HG02678 (cell line): ENCODE measurements around the gene SLC38A3.

ENCODE experiments used
- ATAC-seq: cut with Tn5 transposase; IDR thresholded peaks from one replicate; pipeline ENCODE4 v1.9.1; 2021; ENCODE audit warnings: mild to moderate bottlenecking, moderate library complexity; ENCODE audit not compliant: unreplicated experiment

The SLC38A3 gene

DNA sequence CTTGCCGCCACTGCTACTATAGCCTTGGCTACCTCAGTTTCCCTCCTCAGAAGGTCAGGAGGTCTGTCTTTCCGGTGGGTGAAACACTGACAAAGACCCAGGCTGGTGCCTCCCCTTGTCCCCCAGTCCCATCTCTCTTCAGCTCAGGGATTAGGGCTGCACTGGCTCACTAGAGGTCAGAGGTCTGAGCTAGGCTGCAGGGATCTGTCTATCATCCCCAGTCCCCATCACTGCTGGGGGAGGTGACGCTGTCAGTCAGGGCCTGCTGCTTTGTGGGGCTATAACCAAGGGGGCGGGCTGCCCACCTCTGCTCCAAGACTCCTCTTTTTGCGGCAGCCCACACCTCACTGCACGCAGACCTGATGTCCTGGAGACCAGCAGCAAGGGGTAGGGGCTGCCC, 36.3 kb upstream of the SLC38A3 start:
- no peak for ATAC-seq

DNA sequence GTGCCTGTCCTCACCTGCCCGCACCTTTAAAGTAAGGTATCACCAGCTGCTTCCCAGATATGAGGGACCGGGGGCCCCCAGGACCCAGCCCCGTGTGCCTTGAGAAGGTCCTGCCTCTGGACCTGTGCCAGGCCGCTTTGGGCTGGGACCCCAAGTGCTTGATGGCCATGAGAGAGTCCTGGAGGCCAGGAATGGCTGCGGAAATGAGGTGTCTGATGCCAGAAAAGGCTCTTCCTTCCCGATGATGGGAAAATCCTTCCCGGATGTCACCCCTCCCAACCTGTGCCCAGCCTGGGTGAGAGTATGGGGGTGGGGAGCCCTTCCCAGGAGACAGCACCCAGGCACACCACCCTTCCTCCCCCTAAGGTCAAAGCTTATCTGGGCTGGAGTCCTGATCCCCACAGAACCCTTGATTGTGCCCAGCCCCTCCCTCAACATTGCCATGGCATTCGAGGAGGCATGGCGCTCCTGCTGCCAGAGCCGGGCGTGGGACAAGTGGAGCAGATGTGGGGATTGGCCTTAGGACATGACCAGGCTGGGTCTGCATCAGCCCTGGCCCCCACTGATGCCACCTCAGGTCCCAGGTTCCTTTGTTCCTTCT, 35.7 kb upstream of the SLC38A3 start:
- no peak for ATAC-seq

DNA sequence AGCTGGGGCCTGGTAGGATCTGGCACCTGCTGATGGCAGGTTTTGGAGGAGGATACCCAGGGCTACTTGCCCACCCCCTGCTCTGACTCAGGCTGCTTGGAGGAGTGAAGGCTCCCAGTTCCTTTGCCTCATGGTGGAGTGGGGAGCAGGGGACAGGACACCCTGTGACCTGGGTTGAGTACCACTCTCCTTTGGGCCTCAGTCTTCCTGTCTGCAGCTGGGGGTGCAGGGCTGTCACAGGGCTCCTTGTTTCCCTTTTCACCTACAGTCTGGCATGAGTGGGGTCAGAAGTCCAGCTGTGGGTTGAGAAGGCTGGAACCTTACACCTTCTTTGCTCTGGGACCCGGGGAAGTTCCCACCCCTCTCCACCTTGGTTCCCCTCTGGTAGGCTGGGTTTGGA, 35.2 kb upstream of the SLC38A3 start:
- ATAC-seq, result no peak

DNA sequence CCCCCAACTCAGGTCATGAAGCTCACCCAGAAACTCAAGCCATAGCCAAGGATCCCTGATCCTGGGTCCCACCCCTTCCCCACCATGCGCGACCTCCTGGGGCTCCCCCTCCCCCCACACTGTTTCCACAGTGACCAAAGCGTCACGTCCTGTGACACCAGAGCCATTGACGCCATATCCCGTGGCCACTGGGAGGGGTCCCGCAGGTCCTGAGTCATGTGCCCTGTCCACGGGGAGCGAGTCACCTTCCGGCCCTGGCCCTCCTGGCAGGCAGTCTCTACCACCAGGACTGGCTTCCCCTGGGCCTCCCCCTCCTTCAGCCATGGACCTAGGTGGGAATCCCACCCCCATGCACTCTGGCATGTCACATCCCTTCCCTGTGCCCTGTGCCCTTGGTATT, 34.4 kb upstream of the SLC38A3 start:
- ATAC-seq, result no peak

DNA sequence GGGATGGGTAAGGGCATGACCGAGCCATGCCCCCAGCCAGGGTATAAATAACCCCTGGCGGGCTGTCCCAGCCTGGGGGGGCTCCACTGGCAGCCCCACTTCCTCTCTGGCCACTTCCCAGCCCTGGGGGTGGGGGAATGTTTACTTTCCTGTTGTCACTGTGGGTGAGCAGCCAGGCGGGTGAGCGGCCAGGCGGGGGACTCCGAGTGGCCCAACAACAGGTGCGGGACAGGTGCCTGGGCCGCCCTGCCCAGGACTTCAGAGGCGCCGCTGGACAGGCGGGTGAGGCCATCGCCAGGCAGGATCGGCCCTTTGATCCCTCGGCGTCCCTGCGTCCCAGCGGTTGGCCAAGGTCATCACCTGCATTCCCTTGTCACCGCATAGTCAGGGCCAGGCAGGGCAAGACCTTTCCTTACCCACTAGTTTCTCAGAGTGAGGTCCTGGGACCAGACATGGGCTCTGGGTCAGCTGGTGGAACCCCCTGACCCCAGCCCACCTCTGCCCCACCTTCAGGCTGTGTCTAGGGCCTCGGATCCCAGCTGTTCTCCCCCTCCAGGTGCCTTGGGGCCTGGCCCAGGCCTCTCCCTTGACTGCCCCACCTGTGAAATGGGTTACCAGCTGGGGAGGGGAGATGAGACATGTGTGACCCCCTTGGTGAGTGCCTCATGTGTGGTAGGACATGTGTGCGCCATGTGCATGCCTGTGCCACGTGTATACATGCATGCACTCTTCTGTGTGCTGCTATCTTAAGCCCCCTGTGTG, 33.4 kb upstream of the SLC38A3 start:
- ATAC-seq, result no peak

DNA sequence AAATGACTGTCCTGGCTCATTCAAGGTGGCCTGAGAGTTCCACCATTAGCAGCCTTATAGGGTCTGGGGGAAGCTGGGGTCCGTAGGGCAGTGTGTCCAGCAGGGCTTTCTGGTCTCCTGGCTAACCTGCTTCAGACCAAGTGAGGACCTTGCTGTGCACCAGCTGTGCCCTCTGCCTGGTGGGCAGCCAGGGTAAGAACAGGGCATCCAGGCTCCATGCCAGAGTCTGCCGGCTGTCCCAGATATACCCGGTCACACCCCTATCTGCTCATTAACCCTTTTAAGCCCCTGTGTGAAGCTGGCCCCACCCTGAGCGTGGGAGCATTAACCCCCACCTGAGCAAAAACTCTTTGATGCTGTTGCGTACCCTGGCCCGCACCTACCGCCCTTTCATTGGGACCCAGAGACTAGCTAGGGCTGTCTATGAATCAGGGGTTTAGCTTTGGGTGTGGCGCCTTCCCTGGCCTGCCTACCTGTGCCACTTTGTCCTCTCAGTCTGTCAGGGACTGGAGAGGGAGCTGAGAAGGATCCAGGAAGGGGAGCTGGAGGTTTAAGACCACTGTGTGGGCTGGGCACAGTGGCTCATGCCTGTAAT, 32.3 kb upstream of the SLC38A3 start:
- ATAC-seq, result no peak

DNA sequence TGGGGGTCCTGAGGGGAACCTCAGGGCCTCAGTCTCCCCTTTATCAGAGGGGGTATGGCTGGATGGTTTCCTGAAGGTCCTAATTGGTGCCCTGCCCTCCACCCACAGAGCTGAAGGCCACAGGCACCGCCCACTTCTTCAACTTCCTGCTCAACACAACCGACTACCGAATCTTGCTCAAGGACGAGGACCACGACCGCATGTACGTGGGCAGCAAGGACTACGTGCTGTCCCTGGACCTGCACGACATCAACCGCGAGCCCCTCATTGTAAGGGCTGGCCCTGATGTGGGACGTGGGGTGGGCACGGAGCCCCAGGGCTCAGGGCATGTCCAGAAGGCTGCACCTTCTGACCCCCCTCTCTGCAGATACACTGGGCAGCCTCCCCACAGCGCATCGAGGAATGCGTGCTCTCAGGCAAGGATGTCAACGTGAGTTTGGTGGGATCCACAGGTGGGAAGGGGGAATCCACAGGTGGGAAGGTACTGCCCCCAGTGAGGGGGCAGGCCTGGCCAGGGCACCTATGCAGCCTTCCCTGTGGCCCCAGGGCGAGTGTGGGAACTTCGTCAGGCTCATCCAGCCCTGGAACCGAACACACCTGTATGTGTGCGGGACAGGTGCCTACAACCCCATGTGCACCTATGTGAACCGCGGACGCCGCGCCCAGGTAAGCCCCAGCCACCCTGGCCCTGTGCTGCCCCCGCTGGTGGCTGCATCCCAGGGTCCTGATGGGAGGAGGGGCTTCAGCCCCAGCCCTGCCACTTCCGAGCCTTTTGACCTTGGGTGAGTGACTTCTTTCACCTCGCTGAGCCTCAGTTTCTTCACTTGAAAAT, 31.2 kb upstream of the SLC38A3 start:
- no peak for ATAC-seq

DNA sequence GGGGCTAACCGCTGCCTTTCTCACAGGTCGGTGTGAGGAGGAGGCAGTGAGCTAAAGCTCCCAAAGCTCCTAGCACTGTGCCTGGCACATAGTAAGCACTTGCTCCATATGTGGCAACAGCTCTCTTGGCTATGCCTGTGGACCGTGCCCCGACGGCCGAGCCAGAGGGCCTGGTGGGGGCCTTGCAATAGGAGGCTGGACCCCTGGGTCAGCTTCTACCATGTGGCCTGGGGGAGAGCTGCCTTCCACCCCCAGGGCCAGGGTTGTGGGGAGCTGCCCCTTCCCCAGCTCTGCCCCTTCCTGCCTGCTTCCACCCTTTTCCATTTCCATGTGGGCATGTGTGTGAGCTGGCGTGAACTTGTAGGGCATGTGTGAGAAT, 30.6 kb upstream of the SLC38A3 start:
- ATAC-seq, result no peak

DNA sequence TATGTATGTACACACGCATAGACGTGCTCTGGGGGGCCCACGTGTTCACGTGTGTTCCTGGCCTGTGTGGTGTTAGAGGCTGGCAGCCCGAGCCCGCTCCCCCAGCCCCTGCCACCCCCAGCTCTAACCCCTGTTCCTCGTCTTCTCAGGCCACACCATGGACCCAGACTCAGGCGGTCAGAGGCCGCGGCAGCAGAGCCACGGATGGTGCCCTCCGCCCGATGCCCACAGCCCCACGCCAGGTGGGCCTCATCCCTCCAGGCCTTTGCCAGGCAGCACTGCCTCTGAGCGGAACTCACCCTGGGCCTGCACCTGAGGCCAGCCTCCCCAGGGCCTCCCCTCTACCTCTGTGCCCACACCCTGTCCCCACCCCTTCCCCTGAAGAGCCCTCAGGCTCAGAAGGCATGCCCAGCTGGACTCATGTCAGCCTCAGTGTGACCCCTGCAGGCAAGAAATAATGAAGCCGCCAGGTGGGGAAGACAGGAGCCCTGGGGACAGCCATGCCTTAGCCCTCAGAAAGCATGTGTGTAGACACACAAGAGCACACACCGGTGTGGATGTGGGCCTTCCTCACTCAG, 30.0 kb upstream of the SLC38A3 start:
- no peak for ATAC-seq

DNA sequence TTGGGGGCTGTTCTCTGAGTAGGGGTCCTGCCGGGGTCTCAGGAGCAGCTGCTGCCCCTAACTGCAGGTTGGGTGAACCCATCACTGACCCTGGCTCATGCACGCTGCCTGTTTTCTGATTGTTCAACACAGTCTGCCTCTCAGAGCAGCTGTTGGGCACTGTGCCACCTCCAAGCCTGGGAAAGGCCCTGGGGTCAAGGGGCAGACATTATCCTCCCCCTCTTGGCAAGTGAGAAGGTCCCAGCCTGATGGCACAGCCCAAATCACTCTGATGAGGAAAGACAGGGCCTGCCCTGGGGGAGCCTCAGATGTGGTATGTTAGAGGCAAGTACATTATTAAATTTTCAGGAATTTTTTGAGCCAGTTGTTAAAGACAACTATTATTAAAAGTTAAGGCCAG, 27.7 kb upstream of the SLC38A3 start:
- ATAC-seq, result no peak

DNA sequence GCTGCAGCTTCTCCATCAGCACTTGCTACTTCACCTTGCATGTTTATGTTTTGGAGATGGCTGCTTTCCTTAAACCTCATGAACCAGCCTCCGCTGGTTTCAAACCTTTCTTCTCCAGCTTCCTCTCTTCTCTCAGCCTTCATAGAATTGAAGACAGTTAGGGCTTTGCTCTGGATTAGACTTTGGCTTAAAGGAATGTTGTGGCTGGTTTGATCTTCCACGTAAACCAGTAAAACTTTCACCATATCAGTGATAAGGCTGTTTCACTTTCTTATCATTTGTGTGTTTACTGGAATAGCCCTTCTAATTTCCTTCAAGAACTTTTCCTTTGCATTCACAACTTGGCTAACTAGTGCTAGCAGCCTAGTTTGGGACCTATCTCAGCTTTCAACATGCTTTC, 25.4 kb upstream of the SLC38A3 start:
- no peak for ATAC-seq

DNA sequence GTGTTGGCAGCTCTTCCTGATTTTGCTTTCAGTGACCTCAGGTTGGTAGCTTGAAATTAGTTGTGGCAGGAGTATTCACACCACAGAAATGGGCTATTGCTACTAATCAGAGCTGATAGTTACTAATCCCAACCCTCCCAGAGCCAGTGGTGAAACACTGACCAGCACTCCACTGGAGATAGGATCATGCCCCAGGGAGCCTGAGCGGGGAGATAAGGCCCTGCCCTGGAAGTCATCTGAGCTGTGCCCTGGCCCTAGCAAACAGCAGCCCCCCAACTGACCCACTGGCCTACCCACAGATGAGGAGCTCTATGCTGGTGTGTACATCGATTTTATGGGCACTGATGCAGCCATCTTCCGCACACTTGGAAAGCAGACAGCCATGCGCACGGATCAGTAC, 23.1 kb upstream of the SLC38A3 start:
- no peak for ATAC-seq

DNA sequence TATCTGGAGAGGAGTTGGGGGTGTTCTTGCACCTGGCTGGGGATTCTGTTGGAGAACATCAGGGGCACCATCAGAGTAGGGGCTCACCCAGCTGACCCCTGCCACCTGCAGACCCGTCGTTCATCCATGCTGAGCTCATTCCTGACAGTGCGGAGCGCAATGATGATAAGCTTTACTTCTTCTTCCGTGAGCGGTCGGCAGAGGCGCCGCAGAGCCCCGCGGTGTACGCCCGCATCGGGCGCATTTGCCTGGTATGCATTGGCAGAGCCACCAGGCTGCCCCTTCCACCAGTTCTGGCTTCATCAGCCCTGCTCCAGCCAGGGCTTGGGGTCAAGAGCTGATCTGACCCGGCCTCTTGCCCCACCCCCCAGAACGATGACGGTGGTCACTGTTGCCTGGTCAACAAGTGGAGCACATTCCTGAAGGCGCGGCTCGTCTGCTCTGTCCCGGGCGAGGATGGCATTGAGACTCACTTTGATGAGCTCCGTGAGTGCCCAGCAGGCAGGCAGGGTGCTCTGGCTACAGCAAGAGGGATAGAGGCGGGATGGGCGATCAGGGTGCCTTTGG, 22.5 kb upstream of the SLC38A3 start:
- ATAC-seq, result no peak

DNA sequence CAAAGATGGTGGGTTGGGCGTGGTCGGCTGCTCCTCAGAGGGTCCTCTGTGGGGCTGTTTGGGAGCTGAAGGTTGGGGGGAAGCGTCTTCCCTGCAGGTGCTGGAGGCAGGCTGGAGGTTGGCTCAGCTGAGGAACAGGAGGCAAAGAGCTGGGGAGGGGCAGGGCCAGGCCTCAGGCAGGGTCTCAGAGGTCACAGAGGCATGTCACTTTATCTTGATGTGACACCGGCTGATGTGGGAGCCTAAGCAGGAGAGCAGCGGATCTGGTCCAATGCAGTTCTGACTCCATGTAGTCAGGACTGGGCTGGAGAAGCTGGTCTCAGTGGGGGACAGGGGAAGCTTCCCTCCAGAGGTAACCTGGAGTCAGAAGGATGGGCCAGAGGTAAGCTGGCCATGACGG, 21.3 kb upstream of the SLC38A3 start:
- ATAC-seq, result no peak

DNA sequence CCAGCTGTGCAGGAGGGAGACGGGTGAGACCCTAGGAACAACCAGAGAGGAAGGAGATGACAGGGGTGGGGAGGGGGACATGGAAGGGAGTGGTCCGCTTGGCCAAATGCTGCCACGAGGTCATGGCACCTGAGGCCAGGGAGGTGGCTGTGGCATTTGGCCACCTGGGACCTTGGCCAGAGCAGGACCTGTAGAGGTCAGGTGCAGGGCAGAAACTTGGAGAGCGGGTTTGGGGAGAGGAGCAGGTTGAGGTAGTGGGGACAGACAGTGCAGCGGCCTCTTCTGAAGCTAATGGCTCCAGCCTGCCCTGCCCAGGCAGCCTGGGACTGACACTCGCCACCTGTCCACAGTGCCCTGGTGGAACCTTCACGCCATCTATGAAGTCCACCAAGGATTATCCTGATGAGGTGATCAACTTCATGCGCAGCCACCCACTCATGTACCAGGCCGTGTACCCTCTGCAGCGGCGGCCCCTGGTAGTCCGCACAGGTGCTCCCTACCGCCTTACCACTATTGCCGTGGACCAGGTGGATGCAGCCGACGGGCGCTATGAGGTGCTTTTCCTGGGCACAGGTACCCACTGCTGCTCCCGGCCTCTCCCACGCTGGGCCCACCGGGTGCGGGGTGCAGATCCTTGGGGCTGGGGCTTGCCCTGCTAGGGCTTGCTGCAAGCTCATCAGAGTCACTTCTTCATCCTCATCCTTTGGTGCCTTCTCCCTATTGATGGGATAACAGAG, 20.7 kb upstream of the SLC38A3 start:
- no peak for ATAC-seq

DNA sequence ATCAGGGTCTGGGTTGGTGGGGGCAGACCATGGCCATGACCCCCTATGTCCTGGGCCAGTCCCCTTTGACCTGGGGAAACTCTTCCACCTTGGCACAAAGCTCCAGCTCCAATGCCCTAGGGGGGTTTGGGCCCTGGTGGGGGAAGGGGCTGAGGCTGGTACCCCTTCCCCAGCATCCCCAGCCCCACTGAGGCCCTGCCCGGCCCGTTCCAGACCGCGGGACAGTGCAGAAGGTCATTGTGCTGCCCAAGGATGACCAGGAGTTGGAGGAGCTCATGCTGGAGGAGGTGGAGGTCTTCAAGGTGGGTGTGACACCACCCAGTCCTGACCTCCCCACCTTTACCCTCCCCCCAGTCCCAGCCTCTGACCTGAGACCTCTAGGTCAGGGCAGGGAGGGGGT, 19.8 kb upstream of the SLC38A3 start:
- no peak for ATAC-seq

DNA sequence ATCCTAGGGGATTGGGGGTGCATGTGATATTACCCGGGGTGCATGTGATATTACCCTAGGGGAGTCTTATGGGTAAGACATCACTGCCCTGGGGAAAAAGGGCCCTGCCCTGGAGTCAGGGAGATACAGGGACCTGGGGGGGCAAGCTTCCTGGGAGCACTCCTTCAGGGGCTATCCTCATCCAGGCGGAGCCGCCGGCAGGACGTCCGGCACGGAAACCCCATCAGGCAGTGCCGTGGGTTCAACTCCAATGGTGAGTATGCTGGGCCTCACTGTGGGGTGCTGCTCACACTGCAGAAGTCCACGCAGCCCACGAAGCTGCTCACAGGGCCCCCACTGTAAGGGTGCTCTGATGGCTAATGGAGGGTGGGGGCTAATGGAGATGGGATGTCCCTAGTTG, 19.0 kb upstream of the SLC38A3 start:
- no peak for ATAC-seq

DNA sequence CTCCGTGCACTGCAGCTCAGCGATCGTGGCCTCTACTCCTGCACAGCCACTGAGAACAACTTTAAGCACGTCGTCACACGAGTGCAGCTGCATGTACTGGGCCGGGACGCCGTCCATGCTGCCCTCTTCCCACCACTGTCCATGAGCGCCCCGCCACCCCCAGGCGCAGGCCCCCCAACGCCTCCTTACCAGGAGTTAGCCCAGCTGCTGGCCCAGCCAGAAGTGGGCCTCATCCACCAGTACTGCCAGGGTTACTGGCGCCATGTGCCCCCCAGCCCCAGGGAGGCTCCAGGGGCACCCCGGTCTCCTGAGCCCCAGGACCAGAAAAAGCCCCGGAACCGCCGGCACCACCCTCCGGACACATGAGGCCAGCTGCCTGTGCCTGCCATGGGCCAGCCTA, 17.3 kb upstream of the SLC38A3 start:
- ATAC-seq, result no peak

DNA sequence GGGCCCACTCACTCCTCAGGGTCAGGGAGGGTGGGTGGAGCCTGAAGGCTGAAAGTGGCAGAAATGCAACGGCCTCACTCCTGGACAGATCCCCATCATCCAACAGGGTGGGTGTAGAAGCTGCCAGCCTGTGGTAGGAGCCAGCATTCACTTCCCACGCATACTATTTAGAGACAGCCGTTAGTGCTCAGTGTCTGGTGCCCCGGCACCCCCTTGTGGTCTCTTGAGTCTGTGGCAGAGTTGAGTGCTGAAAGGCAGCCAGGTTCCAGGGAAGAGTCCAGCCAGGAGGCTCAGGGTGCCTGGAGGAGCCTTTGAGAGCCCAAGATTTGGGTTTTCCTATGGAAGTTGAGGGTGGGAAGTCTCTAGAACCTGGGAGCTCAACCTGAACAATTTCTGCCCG, 15.8 kb upstream of the SLC38A3 start:
- ATAC-seq, result no peak

DNA sequence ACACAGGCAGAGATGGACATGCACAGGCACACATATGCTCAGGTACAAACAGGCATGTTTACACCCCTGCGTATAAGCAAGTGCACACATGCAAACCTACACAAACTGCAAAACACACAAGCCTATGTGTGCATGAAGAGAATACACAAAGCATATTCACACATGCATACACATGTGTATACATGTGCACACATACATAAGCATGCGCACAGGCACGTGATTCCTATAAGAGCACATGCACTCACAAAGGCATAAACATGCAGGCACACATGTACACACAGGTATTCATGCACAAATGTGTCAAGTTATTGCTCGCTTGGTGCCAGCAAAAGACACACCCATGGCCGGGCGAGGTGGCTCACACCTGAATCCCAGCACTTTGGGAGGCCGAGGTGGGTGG, 15.1 kb upstream of the SLC38A3 start:
- ATAC-seq, result no peak
